ENCODE data around the gene BTF3. TPM values are rescaled to one million over a fixed set of nuclear protein-coding genes. Genes with fewer than 3 reads are reported as not detected.
"Not testable (repeated sequence)": the region's sequence is repeated elsewhere in the genome, so short reads cannot be mapped to it uniquely, and the experiment has no call there.

The BTF3 gene
- polyA plus RNA-seq, 1 donor from 2014 or later = 324 TPM

DNA sequence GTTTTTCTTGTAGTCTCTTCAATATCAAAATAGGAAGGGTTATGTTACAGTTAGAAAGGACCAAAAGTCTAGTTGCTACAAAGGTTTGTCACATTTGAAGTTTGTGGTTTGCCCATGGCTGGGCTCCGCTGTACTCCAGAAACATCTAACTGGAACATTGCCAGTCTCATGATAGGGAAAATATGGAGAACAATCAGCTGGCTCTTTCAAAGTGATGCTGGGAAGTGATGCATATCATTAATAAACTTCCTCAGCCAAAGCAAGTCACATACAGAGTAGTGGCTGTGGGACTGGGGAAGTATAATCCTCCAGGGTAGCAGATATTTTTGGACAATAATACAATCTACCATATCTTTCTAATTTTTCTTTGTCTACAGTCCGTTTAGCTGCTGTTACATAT, 8.8 kb downstream of the BTF3 start:
- H3F3A ChIP-seq (ENCODE audit: insufficient read depth, low read length, poor library complexity, severe bottlenecking) = no peaks in the 10 kb centered on the region
- H3K36me3 ChIP-seq (ENCODE audit: insufficient read depth, low read length) = peaks cover 9% of the 10 kb centered on the region
- H3K9me2 ChIP-seq (ENCODE audit: insufficient read depth, low read length) = no peaks in the 10 kb centered on the region
- H3K79me2 ChIP-seq (replicated peaks; ENCODE audit: insufficient read depth, low read length) = no peaks in the 10 kb centered on the region
- H3K9me3 ChIP-seq (ENCODE audit: low read length) = no peaks in the 10 kb centered on the region
- H3K9ac ChIP-seq (ENCODE audit: low read length) = no peak overlapping the region
- TF ChIP-seq TAF1 (IDR thresholded peaks at IDR 0.05; ENCODE audit: low read depth) (no peak), POLR2AphosphoS5 (IDR thresholded peaks at IDR 0.05) (no peak), EZH2 (IDR thresholded peaks at IDR 0.05; ENCODE audit: borderline replicate concordance, insufficient read depth, low read length, poor library complexity, severe bottlenecking) (no peak), MXI1 (conservative IDR thresholded peaks at IDR 0.05; ENCODE audit: poor library complexity, severe bottlenecking) (no peak), RAD21 (conservative IDR thresholded peaks at IDR 0.05) (no peak), EP300 (conservative IDR thresholded peaks at IDR 0.05; ENCODE audit: poor library complexity, severe bottlenecking) (no peak), SMC3 (conservative IDR thresholded peaks at IDR 0.05; ENCODE audit: poor library complexity) (no peak)
- TF ChIP-seq, protein P1, sequence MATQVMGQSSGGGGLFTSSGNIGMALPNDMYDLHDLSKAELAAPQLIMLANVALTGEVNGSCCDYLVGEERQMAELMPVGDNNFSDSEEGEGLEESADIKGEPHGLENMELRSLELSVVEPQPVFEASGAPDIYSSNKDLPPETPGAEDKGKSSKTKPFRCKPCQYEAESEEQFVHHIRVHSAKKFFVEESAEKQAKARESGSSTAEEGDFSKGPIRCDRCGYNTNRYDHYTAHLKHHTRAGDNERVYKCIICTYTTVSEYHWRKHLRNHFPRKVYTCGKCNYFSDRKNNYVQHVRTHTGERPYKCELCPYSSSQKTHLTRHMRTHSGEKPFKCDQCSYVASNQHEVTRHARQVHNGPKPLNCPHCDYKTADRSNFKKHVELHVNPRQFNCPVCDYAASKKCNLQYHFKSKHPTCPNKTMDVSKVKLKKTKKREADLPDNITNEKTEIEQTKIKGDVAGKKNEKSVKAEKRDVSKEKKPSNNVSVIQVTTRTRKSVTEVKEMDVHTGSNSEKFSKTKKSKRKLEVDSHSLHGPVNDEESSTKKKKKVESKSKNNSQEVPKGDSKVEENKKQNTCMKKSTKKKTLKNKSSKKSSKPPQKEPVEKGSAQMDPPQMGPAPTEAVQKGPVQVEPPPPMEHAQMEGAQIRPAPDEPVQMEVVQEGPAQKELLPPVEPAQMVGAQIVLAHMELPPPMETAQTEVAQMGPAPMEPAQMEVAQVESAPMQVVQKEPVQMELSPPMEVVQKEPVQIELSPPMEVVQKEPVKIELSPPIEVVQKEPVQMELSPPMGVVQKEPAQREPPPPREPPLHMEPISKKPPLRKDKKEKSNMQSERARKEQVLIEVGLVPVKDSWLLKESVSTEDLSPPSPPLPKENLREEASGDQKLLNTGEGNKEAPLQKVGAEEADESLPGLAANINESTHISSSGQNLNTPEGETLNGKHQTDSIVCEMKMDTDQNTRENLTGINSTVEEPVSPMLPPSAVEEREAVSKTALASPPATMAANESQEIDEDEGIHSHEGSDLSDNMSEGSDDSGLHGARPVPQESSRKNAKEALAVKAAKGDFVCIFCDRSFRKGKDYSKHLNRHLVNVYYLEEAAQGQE (IDR thresholded peaks at IDR 0.05; ENCODE audit: borderline replicate concordance) = no peak
- TF ChIP-seq, protein P2, sequence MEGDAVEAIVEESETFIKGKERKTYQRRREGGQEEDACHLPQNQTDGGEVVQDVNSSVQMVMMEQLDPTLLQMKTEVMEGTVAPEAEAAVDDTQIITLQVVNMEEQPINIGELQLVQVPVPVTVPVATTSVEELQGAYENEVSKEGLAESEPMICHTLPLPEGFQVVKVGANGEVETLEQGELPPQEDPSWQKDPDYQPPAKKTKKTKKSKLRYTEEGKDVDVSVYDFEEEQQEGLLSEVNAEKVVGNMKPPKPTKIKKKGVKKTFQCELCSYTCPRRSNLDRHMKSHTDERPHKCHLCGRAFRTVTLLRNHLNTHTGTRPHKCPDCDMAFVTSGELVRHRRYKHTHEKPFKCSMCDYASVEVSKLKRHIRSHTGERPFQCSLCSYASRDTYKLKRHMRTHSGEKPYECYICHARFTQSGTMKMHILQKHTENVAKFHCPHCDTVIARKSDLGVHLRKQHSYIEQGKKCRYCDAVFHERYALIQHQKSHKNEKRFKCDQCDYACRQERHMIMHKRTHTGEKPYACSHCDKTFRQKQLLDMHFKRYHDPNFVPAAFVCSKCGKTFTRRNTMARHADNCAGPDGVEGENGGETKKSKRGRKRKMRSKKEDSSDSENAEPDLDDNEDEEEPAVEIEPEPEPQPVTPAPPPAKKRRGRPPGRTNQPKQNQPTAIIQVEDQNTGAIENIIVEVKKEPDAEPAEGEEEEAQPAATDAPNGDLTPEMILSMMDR (IDR thresholded peaks at IDR 0.05; ENCODE audit: poor library complexity, severe bottlenecking) = no peak
- no peak overlapping the region for H2AFZ ChIP-seq (ENCODE audit: low read depth, low read length)
- H3K4me2 ChIP-seq (ENCODE audit: low read length) = no peak overlapping the region
- H3K4me3 ChIP-seq (ENCODE audit: low read length) = no peak overlapping the region
- no peaks in the 10 kb centered on the region for H3K27me3 ChIP-seq (ENCODE audit: insufficient read depth, low read depth, low read length)
- H3K27ac ChIP-seq (ENCODE audit: low read length) = no peak overlapping the region
- no peaks in the 10 kb centered on the region for H4K20me1 ChIP-seq (ENCODE audit: insufficient read depth)

DNA sequence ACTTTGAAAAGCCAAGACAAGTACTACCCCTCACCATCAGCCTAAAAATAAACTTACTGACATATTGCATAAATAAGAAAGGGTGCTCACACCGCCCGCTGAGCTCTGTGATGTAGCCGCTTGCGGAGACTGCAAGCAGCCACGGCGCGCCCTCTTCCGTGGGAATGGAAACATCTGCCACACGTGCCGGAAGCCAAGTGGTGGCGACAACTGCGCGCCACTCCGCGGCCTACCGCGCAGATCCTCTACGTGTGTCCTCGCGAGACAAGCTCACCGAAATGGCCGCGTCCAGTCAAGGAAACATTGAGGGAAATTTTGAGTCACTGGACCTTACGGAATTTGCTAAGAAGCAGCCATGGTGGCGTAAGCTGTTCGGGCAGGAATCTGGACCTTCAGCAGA, 10.3 kb downstream of the BTF3 start:
- not testable (repeated sequence) for H3K27me3 ChIP-seq (ENCODE audit: insufficient read depth, low read depth, low read length); H3K4me2 ChIP-seq (ENCODE audit: low read length); H3K9me2 ChIP-seq (ENCODE audit: insufficient read depth, low read length); H3K9ac ChIP-seq (ENCODE audit: low read length); H3K79me2 ChIP-seq (replicated peaks; ENCODE audit: insufficient read depth, low read length); H3F3A ChIP-seq (ENCODE audit: insufficient read depth, low read length, poor library complexity, severe bottlenecking); H2AFZ ChIP-seq (ENCODE audit: low read depth, low read length); H3K36me3 ChIP-seq (ENCODE audit: insufficient read depth, low read length); H3K4me3 ChIP-seq (ENCODE audit: low read length); H3K9me3 ChIP-seq (ENCODE audit: low read length); H4K20me1 ChIP-seq (ENCODE audit: insufficient read depth); H3K27ac ChIP-seq (ENCODE audit: low read length)

DNA sequence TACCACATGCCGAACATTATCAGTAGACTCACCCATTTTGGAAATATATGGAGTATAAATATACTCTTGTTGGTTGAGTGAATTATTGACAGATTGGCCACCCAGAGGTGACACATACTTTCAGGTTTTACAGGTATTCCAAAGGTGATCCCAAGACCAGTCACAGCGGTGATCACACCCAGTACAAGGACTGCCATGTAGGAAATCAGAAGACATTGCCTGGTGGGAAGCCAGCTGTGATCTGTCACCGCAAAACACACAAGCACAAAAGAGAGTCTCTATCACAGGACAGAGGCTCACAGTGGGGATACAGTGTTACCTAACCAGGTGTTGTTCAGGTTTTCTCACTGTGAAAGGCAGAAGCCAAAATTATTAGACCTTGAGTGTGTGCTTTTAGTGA, 15.8 kb downstream of the BTF3 start:
- H3K9me2 ChIP-seq (ENCODE audit: insufficient read depth, low read length) = no peaks in the 10 kb centered on the region
- no peak overlapping the region for H3K4me3 ChIP-seq (ENCODE audit: low read length)
- no peak overlapping the region for H3K27ac ChIP-seq (ENCODE audit: low read length)
- H3F3A ChIP-seq (ENCODE audit: insufficient read depth, low read length, poor library complexity, severe bottlenecking) = no peaks in the 10 kb centered on the region
- no peaks in the 10 kb centered on the region for H4K20me1 ChIP-seq (ENCODE audit: insufficient read depth)
- no peak for TF ChIP-seq EP300 (conservative IDR thresholded peaks at IDR 0.05; ENCODE audit: poor library complexity, severe bottlenecking)
- no peak for TF ChIP-seq RAD21 (conservative IDR thresholded peaks at IDR 0.05)
- TF ChIP-seq TAF1 (IDR thresholded peaks at IDR 0.05; ENCODE audit: low read depth) = no peak
- no peak for TF ChIP-seq POLR2AphosphoS5 (IDR thresholded peaks at IDR 0.05)
- no peak for TF ChIP-seq MXI1 (conservative IDR thresholded peaks at IDR 0.05; ENCODE audit: poor library complexity, severe bottlenecking)
- TF ChIP-seq, protein P2 (IDR thresholded peaks at IDR 0.05; ENCODE audit: poor library complexity, severe bottlenecking) = no peak
- TF ChIP-seq SMC3 (conservative IDR thresholded peaks at IDR 0.05; ENCODE audit: poor library complexity) = no peak
- no peak for TF ChIP-seq EZH2 (IDR thresholded peaks at IDR 0.05; ENCODE audit: borderline replicate concordance, insufficient read depth, low read length, poor library complexity, severe bottlenecking)
- TF ChIP-seq, protein P1 (IDR thresholded peaks at IDR 0.05; ENCODE audit: borderline replicate concordance) = no peak
- no peaks in the 10 kb centered on the region for H3K27me3 ChIP-seq (ENCODE audit: insufficient read depth, low read depth, low read length)
- no peak overlapping the region for H3K4me2 ChIP-seq (ENCODE audit: low read length)
- no peaks in the 10 kb centered on the region for H3K9me3 ChIP-seq (ENCODE audit: low read length)
- H3K36me3 ChIP-seq (ENCODE audit: insufficient read depth, low read length) = no peaks in the 10 kb centered on the region
- H3K9ac ChIP-seq (ENCODE audit: low read length) = no peak overlapping the region
- no peaks in the 10 kb centered on the region for H3K79me2 ChIP-seq (replicated peaks; ENCODE audit: insufficient read depth, low read length)
- H2AFZ ChIP-seq (ENCODE audit: low read depth, low read length) = no peak overlapping the region
